ENCODE data around the gene PDCD7.
"Not testable (repeated sequence)": the region's sequence is repeated elsewhere in the genome, so short reads cannot be mapped to it uniquely, and the experiment has no call there.

PDCD7 gene

GRCh38 chr15:65089206-65089824 is 44.3 kb downstream of the PDCD7 start:
- no peak for DNase-seq

GRCh38 chr15:65088643-65089021 is 45.0 kb downstream of the PDCD7 start:
- DNase-seq, result no peak

- DNase-seq, result peak; percentile 59
Observed at GRCh38 chr15:65087873-65088642, 45.5 kb downstream of the PDCD7 start.

GRCh38 chr15:65087411-65087810 is 46.2 kb downstream of the PDCD7 start:
- DNase-seq, result no peak

GRCh38 chr15:65086680-65087111 is 46.9 kb downstream of the PDCD7 start:
- no peak for DNase-seq

- DNase-seq, result no peak
Observed at GRCh38 chr15:65085990-65086679, 47.5 kb downstream of the PDCD7 start.

GRCh38 chr15:65085207-65085753 is 48.3 kb downstream of the PDCD7 start:
- DNase-seq, result no peak

- no peak for DNase-seq
Observed at GRCh38 chr15:65084500-65085206, 49.0 kb downstream of the PDCD7 start.

GRCh38 chr15:65083262-65083701 is 50.3 kb downstream of the PDCD7 start:
- no peak for DNase-seq

GRCh38 chr15:65082303-65082953 is 51.2 kb downstream of the PDCD7 start:
- no peak for DNase-seq

GRCh38 chr15:65081758-65082157 is 51.9 kb downstream of the PDCD7 start:
- DNase-seq, result no peak

GRCh38 chr15:65081270-65081669 is 52.3 kb downstream of the PDCD7 start:
- DNase-seq, result no peak

- DNase-seq, result no peak
Observed at GRCh38 chr15:65079580-65079979, 54.0 kb downstream of the PDCD7 start.

- peak; percentile 76 for DNase-seq
Observed at GRCh38 chr15:65077981-65078352, 55.6 kb downstream of the PDCD7 start.

- DNase-seq, result no peak
Observed at GRCh38 chr15:65077291-65077980, 56.2 kb downstream of the PDCD7 start.

GRCh38 chr15:65076486-65077290 is 56.9 kb downstream of the PDCD7 start, which contains the start of gene KBTBD13:
KBTBD13 (plus strand) TSS chr15:65076746; CDS start chr15:65076816, 70 bp downstream.
- DNase-seq, result no peak

GRCh38 chr15:65075607-65076395 is 57.8 kb downstream of the PDCD7 start:
- DNase-seq, result not testable (repeated sequence)

GRCh38 chr15:65074946-65075345 is 58.7 kb downstream of the PDCD7 start:
- DNase-seq, result not testable (repeated sequence)

GRCh38 chr15:65072617-65073016 is 61.0 kb downstream of the PDCD7 start:
- DNase-seq, result no peak

GRCh38 chr15:65072027-65072426 is 61.6 kb downstream of the PDCD7 start:
- peak; percentile 65 for DNase-seq
